Activated CD8-positive, alpha-beta memory T cell treated with anti-CD3 and anti-CD28 coated beads, Interleukin-2, amount 50 U/mL, for 24 hours (primary cell): ENCODE results near the gene CNTN2.

Experiments used
- DNase-seq: peaks from one replicate; pipeline ENCODE4 v3.0.0-alpha.2; 2020; ENCODE audit errors: extremely low read depth

The CNTN2 gene

GRCh38 chr1:205054013-205054412 is 11.0 kb downstream of the CNTN2 start:
- DNase-seq, result no peak

GRCh38 chr1:205056188-205056611 is 13.2 kb downstream of the CNTN2 start:
- DNase-seq, result no peak

- DNase-seq, result no peak
Observed at GRCh38 chr1:205056956-205057568, 14.1 kb downstream of the CNTN2 start.

GRCh38 chr1:205057808-205058575 is 15.0 kb downstream of the CNTN2 start:
- no peak for DNase-seq

- no peak for DNase-seq
Observed at GRCh38 chr1:205058853-205059252, 15.8 kb downstream of the CNTN2 start.

GRCh38 chr1:205059660-205060059 is 16.6 kb downstream of the CNTN2 start:
- no peak for DNase-seq

- no peak for DNase-seq
Observed at GRCh38 chr1:205060746-205061145, 17.7 kb downstream of the CNTN2 start.

- no peak for DNase-seq
Observed at GRCh38 chr1:205061227-205061626, 18.2 kb downstream of the CNTN2 start.

- peak; percentile 31 for DNase-seq
Observed at GRCh38 chr1:205061665-205062069, 18.7 kb downstream of the CNTN2 start.

GRCh38 chr1:205062319-205062718 is 19.3 kb downstream of the CNTN2 start:
- DNase-seq, result no peak

GRCh38 chr1:205062895-205063294 is 19.9 kb downstream of the CNTN2 start:
- no peak for DNase-seq

GRCh38 chr1:205064301-205064700 is 21.3 kb downstream of the CNTN2 start:
- DNase-seq, result no peak

- DNase-seq, result no peak
Observed at GRCh38 chr1:205064741-205065316, 21.8 kb downstream of the CNTN2 start.

GRCh38 chr1:205065666-205066065 is 22.7 kb downstream of the CNTN2 start:
- no peak for DNase-seq

GRCh38 chr1:205066141-205066818 is 23.3 kb downstream of the CNTN2 start:
- no peak for DNase-seq

- DNase-seq, result no peak
Observed at GRCh38 chr1:205067031-205067430, 24.0 kb downstream of the CNTN2 start.

- no peak for DNase-seq
Observed at GRCh38 chr1:205068001-205068400, 25.0 kb downstream of the CNTN2 start.

- DNase-seq, result no peak
Observed at GRCh38 chr1:205068457-205069040, 25.5 kb downstream of the CNTN2 start.

- DNase-seq, result no peak
Observed at GRCh38 chr1:205069371-205070125, 26.5 kb downstream of the CNTN2 start.

GRCh38 chr1:205071028-205071409 is 28.0 kb downstream of the CNTN2 start:
- DNase-seq, result no peak

GRCh38 chr1:205071801-205072200 is 28.8 kb downstream of the CNTN2 start:
- DNase-seq, result no peak
